LNCAP (cell line): ENCODE data around the gene HLF.

Experiments
- CTCF ChIP-seq: fragments of 450-650 bp; IDR thresholded peaks from 2 replicates; pipeline ENCODE4 v1.5.1; 2017; ENCODE audit warnings: mild to moderate bottlenecking

HLF gene

GRCh38 chr17:55264645-55265298 is at the start of gene HLF:
Gene HLF (plus strand): TSS chr17:55264960. CDS start chr17:55265485, 525 bp downstream.
- no peak for TF ChIP-seq CTCF

GRCh38 chr17:55215711-55216110 is 49.0 kb upstream of the HLF start:
- TF ChIP-seq CTCF = no peak

- no peak for TF ChIP-seq CTCF
Measured at GRCh38 chr17:55216888-55217287, 47.9 kb upstream of the HLF start.

GRCh38 chr17:55219459-55219858 is 45.3 kb upstream of the HLF start:
- no peak for TF ChIP-seq CTCF

GRCh38 chr17:55219934-55220333 is 44.8 kb upstream of the HLF start:
- no peak for TF ChIP-seq CTCF

- no peak for TF ChIP-seq CTCF
Measured at GRCh38 chr17:55223524-55223923, 41.2 kb upstream of the HLF start.

- no peak for TF ChIP-seq CTCF
Measured at GRCh38 chr17:55224746-55225145, 40.0 kb upstream of the HLF start.

- no peak for TF ChIP-seq CTCF
Measured at GRCh38 chr17:55225237-55225636, 39.5 kb upstream of the HLF start.
